ENCODE measurements around the gene MRPS9.

Gene MRPS9

DNA sequence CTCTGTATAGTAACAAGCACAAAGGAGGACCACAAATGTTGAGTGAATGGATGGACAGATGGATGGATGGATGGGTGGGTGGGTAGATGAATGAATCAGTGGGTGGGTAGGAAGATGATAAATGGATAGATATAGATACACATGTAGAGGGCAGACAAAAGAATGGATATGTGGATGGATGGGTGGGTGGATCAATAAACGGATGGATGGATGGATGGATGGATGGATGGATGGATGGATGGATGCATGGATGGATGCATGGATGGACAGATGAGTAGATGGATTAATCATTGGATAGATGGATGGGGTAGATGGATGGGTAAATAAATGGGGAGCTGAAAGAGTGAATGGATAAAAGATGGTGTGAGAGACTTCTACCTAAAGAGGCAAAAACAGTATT lies 111.4 kb downstream of the MRPS9 start:
- in situ Hi-C loops (cut with MboI; ENCODE audit: low sequenced_read_pairs), result no loop called here
